Bone marrow (tissue), 2 donors: ENCODE data around the gene RNF151.
"Not testable (repeated sequence)": the region's sequence is repeated elsewhere in the genome, so short reads cannot be mapped to it uniquely, and the experiment has no call there.

ENCODE experiments used
- DNase-seq, 2 donors: peaks; one replicate each; lab custom pipeline; 2025; lab: John Stamatoyannopoulos, UW

The RNF151 gene

DNA sequence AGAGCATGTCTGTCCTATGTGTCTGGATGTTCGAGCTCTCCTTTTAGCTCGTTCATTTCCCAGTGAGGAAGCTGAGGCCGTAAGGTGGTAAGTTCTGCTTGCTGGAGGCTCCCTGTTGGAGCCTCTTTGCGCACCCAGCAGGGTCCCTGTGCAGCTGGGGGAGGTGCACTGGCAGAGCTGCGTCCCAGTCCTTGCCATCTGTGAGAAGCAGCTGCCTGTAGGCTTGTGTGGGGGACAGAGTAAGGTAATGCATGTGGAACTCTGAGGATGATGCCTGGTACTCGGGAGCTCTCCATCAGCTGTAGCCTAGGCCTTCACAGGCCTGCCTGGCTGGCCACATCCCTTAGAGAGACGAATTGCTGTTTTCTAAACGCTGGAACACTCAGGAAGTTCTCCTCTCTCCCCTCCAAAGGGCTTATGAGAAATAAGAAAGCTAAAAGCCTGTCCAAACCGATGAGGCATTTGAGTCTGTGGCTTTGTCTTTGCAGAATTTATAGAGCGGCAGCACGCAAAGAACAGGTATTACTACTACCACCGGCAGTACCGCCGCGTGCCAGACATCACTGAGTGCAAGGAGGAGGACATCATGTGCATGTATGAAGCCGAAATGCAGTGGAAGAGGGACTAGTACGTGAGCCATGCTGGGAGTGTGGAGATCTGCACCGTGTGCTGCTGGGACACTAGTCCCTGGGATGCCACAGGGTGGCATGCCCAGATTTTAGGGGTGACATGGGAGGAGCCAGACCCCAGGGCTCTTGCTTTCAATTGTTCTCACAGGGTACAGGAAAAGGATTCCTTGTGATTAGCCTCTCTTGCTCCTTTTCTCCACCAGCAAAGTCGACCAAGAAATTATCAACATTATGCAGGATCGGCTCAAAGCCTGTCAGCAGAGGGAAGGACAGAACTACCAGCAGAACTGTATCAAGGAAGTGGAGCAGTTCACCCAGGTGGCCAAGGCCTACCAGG, 5.7 kb upstream of the RNF151 start:
- no peak for DNase-seq

DNA sequence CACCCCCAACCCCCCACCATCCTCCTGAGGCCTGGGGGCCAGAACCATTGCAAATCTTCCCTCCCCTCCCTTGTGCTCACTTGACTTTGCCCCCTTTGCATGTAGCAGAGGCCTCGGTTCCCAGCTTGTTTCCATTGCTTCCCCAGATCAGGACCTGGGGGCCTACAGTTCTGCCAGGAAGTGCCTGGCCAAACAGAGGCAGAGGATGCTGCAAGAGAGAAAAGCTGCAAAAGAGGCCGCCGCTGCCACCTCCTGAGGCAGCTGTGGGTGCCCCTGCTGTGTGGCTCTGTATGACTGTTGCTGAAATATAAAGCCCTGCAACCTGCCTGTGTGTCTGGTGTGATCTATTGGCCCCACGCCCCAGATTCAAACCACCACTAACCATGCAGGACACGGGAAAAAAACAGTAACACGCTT, 5.0 kb upstream of the RNF151 start:
- DNase-seq, result no peak

DNA sequence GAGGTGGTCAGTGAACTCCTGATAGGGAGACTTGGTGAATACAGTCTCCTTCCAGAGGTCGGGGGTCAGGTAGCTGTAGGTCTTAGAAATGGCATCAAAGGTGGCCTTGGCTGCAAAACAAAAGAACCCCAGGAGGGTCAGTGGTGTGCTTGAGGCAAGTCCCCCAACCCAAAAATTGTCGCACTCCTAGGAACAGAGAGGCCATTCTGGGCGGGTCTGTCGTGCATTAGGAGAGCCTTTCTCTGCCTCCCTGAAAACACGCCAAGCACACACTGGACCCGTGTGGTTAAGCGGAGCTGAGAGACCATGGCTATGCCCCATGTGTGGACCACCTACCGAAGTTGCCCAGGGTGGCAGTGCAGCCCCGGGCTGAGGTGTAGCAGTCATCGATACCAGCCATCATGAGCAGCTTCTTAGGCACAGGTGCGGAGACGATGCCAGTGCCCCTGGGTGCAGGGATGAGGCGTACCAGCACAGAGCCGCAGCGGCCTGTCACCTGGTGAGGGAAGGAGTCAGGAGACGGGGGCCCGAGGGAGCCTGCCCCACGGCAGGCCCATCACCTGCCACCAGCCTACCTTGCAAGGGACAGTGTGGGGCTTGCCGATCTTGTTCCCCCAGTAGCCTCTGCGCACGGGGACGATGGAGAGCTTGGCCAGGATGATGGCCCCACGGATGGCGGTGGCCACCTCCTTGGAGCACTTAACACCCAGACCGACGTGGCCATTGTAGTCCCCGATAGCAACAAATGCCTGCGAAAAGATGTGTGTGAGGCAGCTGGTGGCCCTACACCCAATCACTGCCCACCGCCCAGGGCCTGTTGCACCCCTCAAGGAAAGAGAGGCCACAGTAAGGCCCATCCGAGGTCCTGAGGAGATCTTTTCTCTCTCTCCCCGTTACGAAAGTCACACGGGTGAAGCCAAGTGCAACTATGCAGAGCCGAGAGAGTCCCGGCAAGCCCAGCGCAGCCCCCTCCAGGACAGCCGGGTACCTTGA, 4.2 kb upstream of the RNF151 start:
- not testable (repeated sequence) for DNase-seq

DNA sequence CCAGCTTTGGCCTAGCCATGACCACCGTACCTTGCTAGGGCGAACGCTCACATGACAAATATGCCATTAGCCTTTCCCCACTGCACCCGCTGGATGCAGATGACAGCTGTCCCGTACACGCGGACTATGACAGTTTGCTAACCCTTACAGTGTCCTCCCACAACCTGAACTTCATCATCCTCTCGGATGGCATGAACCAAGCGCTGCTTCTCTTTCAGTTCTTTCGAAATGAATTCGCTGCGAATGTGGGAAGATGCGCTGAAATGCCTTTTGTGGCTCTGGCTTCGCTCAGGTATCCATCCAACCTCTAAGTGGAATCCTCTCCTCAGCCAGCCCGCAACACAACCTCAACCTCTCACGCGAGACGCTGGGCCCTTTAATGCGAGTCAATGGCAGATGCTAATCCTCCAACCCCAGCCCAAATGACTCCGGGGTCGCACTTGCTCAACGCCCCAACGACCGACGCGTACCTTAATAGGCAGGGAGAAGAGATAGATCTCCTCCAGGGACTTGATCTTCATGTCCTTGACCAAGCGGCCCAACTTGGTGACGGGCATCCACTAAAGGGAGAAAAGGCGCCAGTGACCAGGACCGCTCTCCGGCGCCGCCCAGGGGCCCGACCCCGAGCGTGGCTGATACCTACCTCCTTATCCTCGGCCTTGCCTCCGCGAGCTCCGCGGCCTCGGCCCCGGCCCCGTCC, 2.7 kb upstream of the RNF151 start:
- no peak for DNase-seq

DNA sequence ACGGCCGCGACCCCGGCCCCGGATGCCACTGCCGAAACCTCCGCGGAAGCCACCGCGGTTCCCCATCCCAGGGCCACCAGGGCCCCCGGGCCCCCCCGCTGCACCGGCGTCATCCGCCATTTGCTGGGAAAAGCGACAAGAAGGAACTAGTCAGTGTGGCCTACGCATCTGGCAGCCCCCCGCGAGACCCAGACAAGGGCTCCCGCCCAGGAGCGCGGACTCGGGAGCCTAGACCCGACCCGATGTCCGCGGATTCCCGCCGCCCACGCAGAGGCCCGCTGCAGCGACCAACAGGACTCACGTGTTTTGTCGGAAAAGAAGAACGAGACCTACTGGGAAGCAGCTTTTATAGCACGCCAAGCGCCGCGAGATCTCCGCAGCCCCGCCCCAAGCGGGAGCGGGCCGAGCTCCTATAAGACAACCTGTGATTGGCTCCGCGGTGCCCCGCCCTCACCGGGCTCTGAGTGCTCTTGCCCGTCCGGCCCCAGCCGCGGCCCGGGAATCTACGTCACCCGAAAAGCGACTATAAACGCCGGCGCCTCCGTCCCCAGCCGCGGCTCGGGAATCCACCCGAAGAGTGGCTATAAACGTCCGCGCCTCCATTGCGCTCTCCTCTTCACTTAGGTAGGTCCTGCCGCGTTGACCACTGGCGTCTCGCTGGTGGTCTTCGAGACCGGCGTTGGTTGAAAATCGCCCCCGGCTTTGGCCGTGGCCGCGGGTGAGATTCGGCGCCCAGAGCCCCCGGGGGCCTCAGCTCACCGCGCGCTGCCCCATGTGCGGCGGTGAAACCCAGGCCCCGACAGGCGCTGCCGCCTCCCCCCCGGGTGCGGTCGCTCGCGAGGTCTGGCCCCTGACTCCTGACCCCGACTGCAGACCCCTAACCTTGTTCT, 1.9 kb upstream of the RNF151 start, which contains the start of gene RPS2:
TSS of gene RPS2 (minus strand) at position 321 of the 890 bp plus-strand sequence. CDS start at position 120, 201 bp downstream.
- DNase-seq, result peak; percentile 96 to 99

DNA sequence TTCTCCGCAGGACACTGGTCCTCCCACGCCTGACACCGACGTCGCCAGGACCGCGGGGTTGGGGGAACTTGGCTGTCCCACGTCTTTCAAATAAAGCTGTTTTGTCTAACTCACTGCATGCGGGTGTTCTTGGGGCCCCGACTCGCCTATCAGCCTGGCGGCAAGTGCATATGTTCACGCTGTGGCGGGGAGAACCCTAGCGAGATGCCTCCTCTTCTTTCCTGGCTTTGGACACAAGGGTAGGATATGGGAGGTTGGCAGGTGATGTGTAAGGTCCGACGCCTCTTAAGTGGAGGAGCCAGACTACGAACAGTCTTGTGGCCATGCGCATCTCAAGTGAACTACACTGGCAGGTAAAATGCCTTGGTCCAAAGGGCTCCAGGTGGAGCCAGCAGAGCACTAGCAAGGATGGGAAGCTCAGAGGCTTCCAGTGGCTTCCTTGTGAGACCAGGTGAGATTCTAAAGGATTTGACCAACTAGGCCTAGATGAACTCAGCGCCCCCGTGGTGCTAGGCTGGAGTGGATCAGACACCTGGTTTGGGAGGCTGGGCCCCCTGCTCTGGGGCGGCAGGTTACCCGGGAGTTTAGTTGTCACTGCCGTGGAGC, 1.2 kb upstream of the RNF151 start:
- no peak for DNase-seq

DNA sequence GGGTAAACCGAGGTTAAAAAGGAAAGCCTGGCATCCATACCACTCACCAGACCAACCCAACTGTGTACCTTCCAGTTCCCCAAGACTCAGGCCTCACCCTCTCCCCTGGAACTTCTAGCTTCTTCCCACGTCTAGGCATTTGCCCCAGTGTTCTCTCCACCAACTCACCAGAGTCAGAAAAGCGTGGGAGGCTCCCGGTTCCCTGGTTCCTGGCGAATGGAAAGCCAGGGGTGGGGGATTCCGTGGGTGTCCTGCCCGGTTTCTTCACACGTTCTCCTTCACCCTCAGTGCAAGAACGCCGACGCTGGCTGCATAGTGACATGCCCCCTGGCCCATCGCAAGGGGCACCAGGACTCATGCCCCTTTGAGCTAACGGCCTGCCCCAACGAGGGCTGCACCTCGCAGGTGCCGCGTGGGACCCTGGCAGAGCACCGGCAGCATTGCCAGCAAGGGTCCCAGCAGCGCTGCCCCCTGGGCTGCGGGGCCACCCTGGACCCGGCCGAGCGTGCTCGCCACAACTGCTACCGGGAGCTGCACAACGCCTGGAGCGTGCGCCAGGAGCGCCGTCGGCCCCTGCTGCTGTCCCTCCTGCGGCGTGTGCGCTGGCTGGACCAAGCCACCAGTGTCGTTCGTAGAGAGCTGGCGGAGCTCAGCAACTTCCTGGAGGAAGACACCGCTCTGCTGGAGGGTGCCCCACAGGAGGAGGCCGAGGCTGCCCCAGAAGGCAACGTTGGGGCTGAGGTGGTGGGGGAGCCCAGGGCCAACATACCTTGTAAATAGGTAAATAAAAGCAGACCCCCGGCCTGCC, 1.7 kb downstream of the RNF151 start:
- DNase-seq, result no peak

DNA sequence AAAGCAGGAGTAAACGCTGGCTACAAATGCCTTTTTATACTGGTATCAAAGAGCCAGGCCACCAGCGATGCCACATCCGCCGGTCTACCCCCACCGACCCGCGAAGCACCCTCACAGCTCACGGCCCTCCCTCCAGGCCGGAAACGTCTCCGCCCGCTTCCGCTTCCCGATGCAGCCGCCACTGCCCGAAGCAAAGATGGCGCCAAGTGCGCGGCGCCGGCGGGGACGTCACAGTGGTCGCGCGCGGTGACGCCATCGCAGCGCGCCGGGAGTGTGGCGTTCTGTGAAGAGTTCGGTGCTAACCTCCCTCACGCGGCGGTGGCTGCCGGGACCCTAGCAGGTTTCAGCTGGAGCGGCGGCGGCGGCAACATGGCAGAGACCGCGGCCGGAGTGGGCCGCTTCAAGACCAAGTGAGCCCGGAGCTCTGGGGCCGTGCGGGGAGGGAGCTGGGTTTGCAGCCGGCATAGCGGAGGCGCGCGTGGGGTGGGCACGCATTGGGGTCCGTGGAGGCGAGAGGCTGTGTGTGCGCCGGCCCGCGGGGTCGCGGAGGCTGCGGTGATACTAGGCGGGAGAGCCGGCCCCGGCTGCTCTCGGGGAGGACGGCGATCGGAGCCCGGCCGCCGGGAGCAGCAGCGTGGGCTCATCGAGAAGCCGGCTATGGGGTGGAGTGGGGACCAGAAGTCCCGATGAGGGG, 5.3 kb downstream of the RNF151 start, which contains the start of gene TBL3:
TSS of gene TBL3 (plus strand) at position 258 of the 694 bp plus-strand sequence. CDS start at position 370, 112 bp downstream.
- peak; percentile 91 to 93 for DNase-seq

DNA sequence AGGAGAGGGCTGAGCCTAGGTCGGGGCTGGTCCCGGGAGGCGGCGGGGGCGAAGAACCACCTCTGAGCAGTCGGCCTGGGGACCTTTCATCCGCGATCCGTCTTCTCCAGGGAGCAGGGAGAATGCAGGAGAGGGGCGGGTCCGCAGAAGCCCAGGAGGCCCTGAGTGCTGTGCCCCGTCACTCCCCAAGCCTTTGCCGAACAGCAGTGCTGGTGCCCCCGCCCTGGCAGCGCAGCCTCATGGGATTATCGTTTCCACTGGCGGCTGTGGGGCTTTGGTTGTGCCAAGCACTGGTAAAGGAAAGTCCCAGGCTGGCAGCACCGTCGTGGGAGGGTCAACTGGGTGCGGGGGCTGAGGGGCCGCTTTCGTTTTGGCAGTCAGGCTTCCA, 5.8 kb downstream of the RNF151 start:
- DNase-seq, result no peak

DNA sequence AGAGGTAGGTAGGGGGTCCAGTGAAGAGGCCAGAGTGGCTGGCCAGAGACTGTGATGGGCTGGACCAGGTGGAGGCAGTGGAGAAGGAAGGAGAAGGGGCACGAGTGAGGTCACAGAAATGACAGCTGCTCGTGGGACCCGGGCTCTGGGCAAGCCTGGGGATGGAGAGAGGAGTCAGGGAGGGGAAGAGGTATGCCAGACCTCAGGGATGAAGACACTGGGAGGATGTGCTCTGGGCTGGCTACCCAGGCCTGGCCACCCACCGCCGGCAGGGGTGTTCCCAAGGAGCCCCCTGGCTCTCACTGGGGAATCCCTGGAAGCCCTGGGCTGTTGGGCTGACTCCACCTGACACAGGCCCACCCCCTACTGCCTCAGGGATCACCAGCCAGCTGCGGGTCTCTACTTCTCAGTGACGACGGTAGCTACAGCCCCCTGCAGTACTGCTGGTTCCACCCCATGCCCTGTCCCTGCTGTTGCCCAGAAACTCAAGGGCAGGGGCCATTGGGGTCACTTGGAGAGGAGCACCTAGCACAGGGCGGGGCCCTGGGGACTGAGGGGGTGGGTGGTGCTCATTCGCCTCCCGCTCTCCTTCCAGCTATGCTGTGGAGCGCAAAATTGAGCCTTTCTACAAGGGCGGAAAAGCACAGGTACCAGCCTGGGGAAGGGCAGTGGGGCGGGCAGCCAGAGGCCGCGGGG, 7.0 kb downstream of the RNF151 start:
- DNase-seq, result no peak

DNA sequence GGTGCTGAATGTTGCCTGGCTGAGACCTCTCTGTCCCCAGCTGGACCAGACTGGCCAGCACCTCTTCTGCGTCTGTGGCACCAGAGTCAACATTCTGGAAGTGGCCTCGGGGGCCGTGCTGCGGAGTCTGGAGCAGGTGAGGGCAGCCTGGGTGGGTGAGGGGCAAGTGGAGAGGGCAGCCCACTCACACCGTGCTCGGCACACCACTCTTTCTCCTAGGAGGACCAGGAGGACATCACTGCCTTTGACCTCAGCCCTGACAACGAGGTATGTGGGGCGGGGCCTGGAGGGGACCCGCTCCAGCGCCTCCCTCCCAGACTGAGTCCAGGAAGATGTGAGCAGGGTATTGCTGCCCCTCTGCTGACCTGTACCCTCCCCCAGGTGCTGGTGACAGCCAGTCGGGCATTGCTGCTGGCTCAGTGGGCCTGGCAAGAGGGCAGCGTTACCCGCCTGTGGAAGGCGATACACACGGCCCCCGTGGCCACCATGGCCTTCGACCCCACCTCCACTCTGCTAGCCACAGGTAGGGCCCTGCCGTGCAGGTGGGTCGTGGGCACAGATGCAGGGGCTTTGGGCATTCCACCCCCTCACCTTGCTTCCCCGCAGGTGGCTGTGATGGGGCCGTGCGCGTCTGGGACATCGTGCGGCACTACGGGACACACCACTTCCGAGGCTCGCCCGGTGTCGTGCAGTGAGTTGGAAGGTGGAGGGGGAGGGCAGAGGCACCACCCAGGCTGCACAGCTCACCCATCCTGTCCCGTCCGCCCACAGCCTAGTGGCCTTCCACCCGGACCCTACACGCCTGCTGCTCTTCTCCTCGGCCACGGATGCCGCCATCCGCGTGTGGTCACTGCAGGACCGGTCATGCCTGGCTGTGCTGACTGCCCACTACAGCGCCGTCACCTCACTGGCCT, 7.8 kb downstream of the RNF151 start:
- DNase-seq, result no peak

DNA sequence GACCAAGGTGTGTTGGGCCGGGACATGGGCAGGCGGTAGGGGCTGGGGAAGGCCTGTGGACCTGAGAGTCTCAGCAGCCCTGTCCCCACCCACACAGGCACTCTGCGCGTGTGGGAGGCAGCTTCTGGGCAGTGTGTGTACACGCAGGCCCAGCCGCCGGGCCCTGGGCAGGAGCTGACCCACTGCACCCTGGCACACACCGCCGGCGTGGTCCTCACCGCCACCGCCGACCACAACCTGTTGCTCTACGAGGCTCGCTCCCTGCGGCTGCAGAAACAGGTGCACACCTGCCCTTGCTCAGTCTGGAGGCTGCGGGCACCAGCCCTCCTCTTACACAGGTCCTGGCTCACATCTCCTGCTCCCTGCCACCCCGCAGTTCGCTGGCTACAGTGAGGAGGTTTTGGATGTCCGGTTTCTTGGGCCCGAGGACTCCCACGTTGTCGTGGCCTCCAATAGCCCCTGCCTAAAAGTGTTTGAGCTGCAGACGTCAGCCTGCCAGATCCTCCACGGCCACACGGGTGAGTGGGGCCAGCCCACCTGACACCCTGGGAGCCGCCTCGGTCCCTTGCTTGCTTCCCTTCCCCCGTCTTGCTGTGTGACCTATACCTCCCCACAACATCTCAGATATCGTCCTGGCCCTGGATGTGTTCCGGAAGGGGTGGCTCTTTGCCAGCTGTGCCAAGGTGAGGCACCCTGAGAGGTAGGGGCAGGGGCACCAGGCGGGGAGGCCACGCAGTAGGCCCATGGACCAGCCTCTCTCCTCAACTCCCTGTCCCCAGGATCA, 9.0 kb downstream of the RNF151 start:
- DNase-seq, result no peak

DNA sequence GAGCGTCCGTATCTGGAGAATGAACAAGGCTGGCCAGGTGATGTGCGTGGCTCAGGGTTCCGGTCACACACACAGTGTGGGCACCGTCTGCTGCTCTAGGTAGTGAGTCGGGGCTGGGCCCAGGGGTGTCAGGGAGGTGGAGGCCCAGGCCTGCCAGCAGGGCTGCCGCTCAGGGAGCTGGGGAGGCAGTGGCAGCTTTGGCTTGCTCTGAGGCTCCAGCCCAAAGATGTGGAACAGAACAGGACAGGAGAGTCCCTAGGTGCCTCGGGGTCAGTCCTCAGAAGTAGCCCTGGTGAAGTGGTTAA, 9.5 kb downstream of the RNF151 start:
- no peak for DNase-seq

DNA sequence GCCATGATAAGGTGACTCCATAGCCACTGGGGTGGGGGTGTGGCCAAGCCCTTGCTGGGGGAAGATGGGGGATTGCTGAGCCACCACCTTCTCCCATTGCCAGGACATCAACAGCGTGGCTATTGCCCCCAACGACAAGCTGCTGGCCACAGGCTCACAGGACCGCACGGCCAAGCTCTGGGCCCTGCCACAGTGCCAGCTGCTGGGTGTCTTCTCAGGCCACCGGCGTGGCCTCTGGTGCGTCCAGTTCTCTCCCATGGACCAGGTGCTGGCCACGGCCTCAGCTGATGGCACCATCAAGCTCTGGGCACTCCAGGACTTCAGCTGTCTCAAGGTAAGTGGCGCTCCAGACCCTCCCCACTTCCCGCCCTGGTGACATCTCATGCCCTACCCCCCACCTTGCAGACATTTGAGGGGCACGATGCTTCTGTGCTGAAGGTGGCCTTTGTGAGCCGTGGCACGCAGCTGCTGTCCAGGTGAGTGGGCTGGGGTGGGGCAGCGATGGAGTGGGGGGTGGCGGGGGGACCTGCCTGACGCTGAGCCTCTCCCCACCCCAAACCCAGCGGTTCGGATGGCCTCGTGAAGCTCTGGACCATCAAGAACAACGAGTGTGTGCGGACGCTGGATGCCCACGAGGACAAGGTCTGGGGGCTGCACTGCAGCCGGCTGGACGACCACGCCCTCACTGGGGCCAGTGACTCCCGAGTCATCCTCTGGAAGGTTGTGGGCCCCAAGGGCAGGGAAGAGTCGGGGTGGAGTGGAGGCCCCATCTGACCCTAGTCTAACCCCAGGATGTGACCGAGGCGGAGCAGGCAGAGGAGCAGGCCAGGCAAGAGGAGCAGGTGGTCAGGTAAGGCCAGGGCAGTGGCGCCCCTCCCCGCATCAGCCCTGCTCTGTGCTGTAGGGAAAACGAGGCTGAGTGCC, 10.6 kb downstream of the RNF151 start:
- DNase-seq, result no peak

DNA sequence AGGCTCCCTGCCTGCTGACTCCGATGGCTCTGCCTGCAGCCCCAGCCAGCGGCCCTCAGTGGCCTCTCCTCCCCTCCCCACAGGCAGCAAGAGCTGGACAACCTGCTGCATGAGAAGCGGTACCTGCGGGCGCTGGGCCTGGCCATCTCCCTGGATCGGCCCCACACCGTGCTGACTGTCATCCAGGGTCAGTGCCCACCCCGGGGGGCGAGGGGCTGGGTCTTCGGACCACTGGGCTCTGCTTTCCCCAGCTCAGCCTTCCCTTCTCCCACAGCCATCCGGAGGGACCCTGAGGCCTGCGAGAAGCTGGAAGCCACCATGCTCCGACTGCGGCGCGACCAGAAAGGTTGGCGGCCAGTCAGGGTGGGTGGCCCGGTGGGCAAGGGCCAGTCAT, 11.2 kb downstream of the RNF151 start:
- DNase-seq, result no peak
